GM21447 (cell line): ENCODE results near the gene ZBTB5.
"Not testable (repeated sequence)": the region's sequence is repeated elsewhere in the genome, so short reads cannot be mapped to it uniquely, and the experiment has no call there.

Experiments
- ATAC-seq: cut with Tn5 transposase; IDR thresholded peaks from one replicate; pipeline ENCODE4 v1.9.1; 2021; ENCODE audit not compliant: unreplicated experiment

Gene ZBTB5

GRCh38 chr9:37465249-37466036 is at the start of gene ZBTB5:
Gene ZBTB5, minus strand, starts transcription at chr9:37465450. Its CDS starts 22,899 bp downstream, at chr9:37442551.
- ATAC-seq = peak; percentile 71

GRCh38 chr9:37514999-37515398 is 49.7 kb upstream of the ZBTB5 start:
- ATAC-seq = no peak

GRCh38 chr9:37514415-37514814 is 49.2 kb upstream of the ZBTB5 start:
- ATAC-seq = not testable (repeated sequence)

GRCh38 chr9:37512437-37512836 is 47.2 kb upstream of the ZBTB5 start:
- no peak for ATAC-seq

- no peak for ATAC-seq
Observed at GRCh38 chr9:37511016-37512010, 46.1 kb upstream of the ZBTB5 start.

- ATAC-seq = not testable (repeated sequence)
Observed at GRCh38 chr9:37510053-37510452, 44.8 kb upstream of the ZBTB5 start.

- no peak for ATAC-seq
Observed at GRCh38 chr9:37509536-37509935, 44.3 kb upstream of the ZBTB5 start.

GRCh38 chr9:37508834-37509206 is 43.6 kb upstream of the ZBTB5 start:
- no peak for ATAC-seq

GRCh38 chr9:37508135-37508833 is 43.0 kb upstream of the ZBTB5 start:
- no peak for ATAC-seq

GRCh38 chr9:37507566-37508134 is 42.4 kb upstream of the ZBTB5 start:
- ATAC-seq = no peak

- no peak for ATAC-seq
Observed at GRCh38 chr9:37504605-37505004, 39.4 kb upstream of the ZBTB5 start.

- no peak for ATAC-seq
Observed at GRCh38 chr9:37503736-37504135, 38.5 kb upstream of the ZBTB5 start.

- no peak for ATAC-seq
Observed at GRCh38 chr9:37501957-37502596, 36.8 kb upstream of the ZBTB5 start.

- ATAC-seq = no peak
Observed at GRCh38 chr9:37499297-37499696, 34.0 kb upstream of the ZBTB5 start.

GRCh38 chr9:37498457-37498856 is 33.2 kb upstream of the ZBTB5 start:
- no peak for ATAC-seq

GRCh38 chr9:37497320-37497719 is 32.1 kb upstream of the ZBTB5 start:
- ATAC-seq = no peak

GRCh38 chr9:37496020-37496419 is 30.8 kb upstream of the ZBTB5 start:
- no peak for ATAC-seq

- ATAC-seq = no peak
Observed at GRCh38 chr9:37495571-37495970, 30.3 kb upstream of the ZBTB5 start.

GRCh38 chr9:37491939-37492338 is 26.7 kb upstream of the ZBTB5 start:
- ATAC-seq = no peak
